GM23338 (cell line): ENCODE measurements around the gene VWA3B. TPM values are rescaled to one million over a fixed set of nuclear protein-coding genes. Genes with fewer than 3 reads are reported as not detected.

Experiments used
- ATAC-seq: fragments of 200-7000 bp; cut with Tn5 transposase; 3 replicates; pipeline ENCODE4 v1.9.1; 2020
- DNase-seq: peaks from one replicate; pipeline ENCODE4 v3.0.0-alpha.2; 2015; ENCODE audit warnings: low spot score
- H2AFZ ChIP-seq: fragments of 200-600 bp; sonication (generic); 2 replicates; pipeline ENCODE4 v1.8.0; 2016; ENCODE audit warnings: antibody characterized with exemption, mild to moderate bottlenecking, moderate library complexity
- H3F3A ChIP-seq: fragments of 200-600 bp; sonication (generic); replicated peaks from 2 replicates; pipeline ENCODE4 v1.8.0; 2017; ENCODE audit warnings: antibody characterized with exemption, mixed run types, low read depth
- H3K27ac ChIP-seq: fragments of 200-600 bp; sonication (generic); 2 replicates; pipeline ENCODE4 v1.6.1; 2016; ENCODE audit warnings: low read depth
- H3K27me3 ChIP-seq: fragments of 200-600 bp; sonication (generic); 2 replicates; pipeline ENCODE4 v1.8.0; 2016; ENCODE audit warnings: mild to moderate bottlenecking, mixed run types, moderate library complexity; ENCODE audit not compliant: insufficient read depth
- H3K36me3 ChIP-seq: fragments of 200-600 bp; sonication (generic); 2 replicates; pipeline ENCODE4 v1.8.0; 2016; ENCODE audit warnings: mild to moderate bottlenecking; ENCODE audit not compliant: insufficient read depth
- H3K4me1 ChIP-seq: fragments of 200-600 bp; sonication (generic); 2 replicates; pipeline ENCODE4 v1.8.0; 2016; ENCODE audit warnings: mild to moderate bottlenecking, moderate library complexity; ENCODE audit not compliant: insufficient read depth
- H3K4me2 ChIP-seq: fragments of 200-600 bp; sonication (generic); 2 replicates; pipeline ENCODE4 v1.7.1; 2017; ENCODE audit warnings: mixed run types
- H3K4me3 ChIP-seq: fragments of 200-600 bp; sonication (generic); 2 replicates; pipeline ENCODE4 v1.6.1; 2016; ENCODE audit warnings: mixed run types
- H3K79me2 ChIP-seq: fragments of 200-600 bp; sonication (generic); replicated peaks from 2 replicates; pipeline ENCODE4 v1.8.0; 2017; ENCODE audit warnings: mild to moderate bottlenecking; ENCODE audit not compliant: insufficient read depth
- H3K9me2 ChIP-seq: fragments of 200-600 bp; sonication (generic); 2 replicates; pipeline ENCODE4 v1.8.0; 2017; ENCODE audit not compliant: insufficient read depth
- H4K20me1 ChIP-seq: fragments of 200-600 bp; sonication (generic); replicated peaks from 2 replicates; pipeline ENCODE4 v1.8.0; 2017; ENCODE audit warnings: mild to moderate bottlenecking; ENCODE audit not compliant: insufficient read depth
- H3K27ac Mint-ChIP-seq: 2 replicates; pipeline ENCODE4 v1.8.0; 2020; ENCODE audit warnings: inconsistent platforms, mild to moderate bottlenecking, moderate library complexity, mixed read lengths
- H3K27me3 Mint-ChIP-seq: 3 replicates; pipeline ENCODE4 v1.8.0; 2022; ENCODE audit warnings: low read depth, mild to moderate bottlenecking, moderate library complexity, mixed read lengths, inconsistent platforms; ENCODE audit not compliant: insufficient read depth, poor library complexity
- H3K36me3 Mint-ChIP-seq: 3 replicates; pipeline ENCODE4 v1.8.0; 2021; ENCODE audit warnings: low read depth, mild to moderate bottlenecking, inconsistent platforms, moderate library complexity, mixed read lengths
- H3K4me1 Mint-ChIP-seq: 3 replicates; pipeline ENCODE4 v1.8.0; 2020; ENCODE audit warnings: mild to moderate bottlenecking, inconsistent platforms, mixed read lengths
- H3K4me3 Mint-ChIP-seq: 3 replicates; pipeline ENCODE4 v1.8.0; 2021; ENCODE audit warnings: moderate library complexity, mild to moderate bottlenecking, inconsistent platforms, mixed read lengths
- H3K9me3 Mint-ChIP-seq: 3 replicates; pipeline ENCODE4 v1.8.0; 2020; ENCODE audit warnings: moderate library complexity, mild to moderate bottlenecking, inconsistent platforms, mixed read lengths
- CREB1 ChIP-seq: fragments of 250-450 bp; sonication (Bioruptor Pico); IDR thresholded peaks from 2 replicates; pipeline ENCODE4 v1.5.0; 2020; ENCODE audit warnings: low read depth, mild to moderate bottlenecking, moderate library complexity
- EZH2 ChIP-seq: fragments of 200-600 bp; sonication (generic); IDR thresholded peaks from one replicate; pipeline ENCODE4 v1.8.0; 2017; ENCODE audit warnings: antibody characterized with exemption, mild to moderate bottlenecking, low read depth; ENCODE audit not compliant: unreplicated experiment
- EZH2phosphoT487 ChIP-seq: fragments of 200-600 bp; sonication (generic); IDR thresholded peaks from one replicate; pipeline ENCODE4 v1.8.1; 2018; ENCODE audit warnings: antibody characterized with exemption; ENCODE audit not compliant: unreplicated experiment
- JUNB ChIP-seq: IDR thresholded peaks from one replicate; pipeline ENCODE4 v1.6.1; 2016; ENCODE audit warnings: antibody characterized with exemption; ENCODE audit not compliant: unreplicated experiment
- NANOG ChIP-seq: IDR thresholded peaks from 2 replicates; pipeline ENCODE4 v1.6.1; 2016; ENCODE audit warnings: antibody characterized with exemption, borderline replicate concordance
- POLR2AphosphoS5 ChIP-seq: IDR thresholded peaks from 2 replicates; pipeline ENCODE4 v1.6.1; 2016; ENCODE audit warnings: antibody characterized with exemption, low read depth
- STAT1 ChIP-seq: IDR thresholded peaks from one replicate; pipeline ENCODE4 v1.6.1; 2016; ENCODE audit warnings: antibody characterized with exemption; ENCODE audit not compliant: unreplicated experiment
- ZNF114 ChIP-seq: fragments of 250-450 bp; sonication (Bioruptor Pico); IDR thresholded peaks from 2 replicates; pipeline ENCODE4 v1.5.0; 2020; ENCODE audit warnings: mild to moderate bottlenecking, moderate library complexity
- ZNF331 ChIP-seq: fragments of 250-450 bp; sonication (Bioruptor Pico); IDR thresholded peaks from 2 replicates; pipeline ENCODE4 v1.5.0; 2020; ENCODE audit warnings: low read depth, mild to moderate bottlenecking, moderate library complexity
- polyA plus RNA-seq: library from polyadenylated mRNA; unstranded; fragments of >200 nt; fragmentation: Nextera tagmentation; extraction: Ambion mirVana; gene quantifications from 2 replicates; pipeline ENCODE4 v1.2.1, GENCODE V29; 2016
- total RNA-seq: library from RNA; depleted of rRNA; stranded (reverse); fragments of >200 nt; shearing (Covaris generic); gene quantifications from 2 replicates; pipeline ENCODE4 v1.2.3, GENCODE V29; 2014
- TF ChIP-seq, protein P1 (sequence below), 2 experiments: fragments of 200-600 bp in 1 of 2; sonication (generic) in 1 of 2; conservative IDR thresholded peaks; 2 replicates each; pipeline versions ENCODE4 v1.5.1 to v1.6.1; 2016 to 2017; ENCODE audit warnings: antibody characterized with exemption in 2 of 2, low read depth in 2 of 2, mild to moderate bottlenecking in 2 of 2, moderate library complexity in 1 of 2
- TF ChIP-seq, protein P2 (sequence below): IDR thresholded peaks from 2 replicates; pipeline ENCODE4 v1.6.1; 2016; ENCODE audit warnings: antibody characterized with exemption
- TF ChIP-seq, protein P3 (sequence below): fragments of 250-450 bp; sonication (Bioruptor Pico); IDR thresholded peaks from 2 replicates; pipeline ENCODE4 v1.5.0; 2020; ENCODE audit warnings: mild to moderate bottlenecking, moderate library complexity
- TF ChIP-seq, protein P4 (sequence below): IDR thresholded peaks from one replicate; pipeline ENCODE4 v1.6.1; 2018; ENCODE audit warnings: antibody characterized with exemption; ENCODE audit not compliant: unreplicated experiment

Gene VWA3B
- total and polyA plus RNA-seq, 2 experiments from 2014 or later: not detected

DNA sequence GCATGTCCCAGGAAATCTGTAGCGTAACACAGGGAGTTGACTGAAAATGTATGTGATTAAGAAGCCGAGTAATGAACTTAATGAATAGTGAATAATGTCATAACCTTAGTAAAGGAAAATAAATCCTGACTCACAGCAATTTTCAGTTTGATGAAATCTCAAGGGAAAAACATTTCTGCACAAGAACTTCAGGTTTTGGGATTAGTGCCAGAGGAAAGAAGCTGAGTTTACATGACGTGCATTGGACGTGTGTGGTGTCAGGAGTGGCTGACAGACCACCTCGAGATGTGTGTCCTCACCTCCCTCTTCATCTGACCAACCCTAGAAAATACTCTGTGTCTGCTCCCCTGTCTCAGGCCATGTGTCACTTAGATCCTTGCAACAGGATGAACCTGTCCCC lies 39.1 kb downstream of the VWA3B start:
- no peaks in the 10 kb centered on the region for H3K27me3 ChIP-seq
- no peak for ATAC-seq
- Mint-ChIP-seq H3K4me1 (peaks cover 8% of the 10 kb centered on the region), H3K27ac (no peak overlapping the region), H3K27me3 (peaks cover 12% of the 10 kb centered on the region), H3K9me3 (no peaks in the 10 kb centered on the region; the same call in 2 of the 3 replicates), H3K36me3 (no peaks in the 10 kb centered on the region), H3K4me3 (no peak overlapping the region)
- H3K9me2 ChIP-seq: no peaks in the 10 kb centered on the region
- no peaks in the 10 kb centered on the region for H3K36me3 ChIP-seq
- no peak overlapping the region for H3K4me3 ChIP-seq
- no peak overlapping the region for H3K27ac ChIP-seq
- no peak for DNase-seq
- H2AFZ ChIP-seq: no peak overlapping the region
- no peak overlapping the region for H3K4me2 ChIP-seq
- no peaks in the 10 kb centered on the region for H4K20me1 ChIP-seq
- no peaks in the 10 kb centered on the region for H3F3A ChIP-seq
- TF ChIP-seq POLR2AphosphoS5: no peak
- no peak for TF ChIP-seq ZNF114 (CRISPR knock-in tag)
- no peak for TF ChIP-seq JUNB
- TF ChIP-seq ZNF331 (CRISPR knock-in tag): no peak
- TF ChIP-seq, protein P1, sequence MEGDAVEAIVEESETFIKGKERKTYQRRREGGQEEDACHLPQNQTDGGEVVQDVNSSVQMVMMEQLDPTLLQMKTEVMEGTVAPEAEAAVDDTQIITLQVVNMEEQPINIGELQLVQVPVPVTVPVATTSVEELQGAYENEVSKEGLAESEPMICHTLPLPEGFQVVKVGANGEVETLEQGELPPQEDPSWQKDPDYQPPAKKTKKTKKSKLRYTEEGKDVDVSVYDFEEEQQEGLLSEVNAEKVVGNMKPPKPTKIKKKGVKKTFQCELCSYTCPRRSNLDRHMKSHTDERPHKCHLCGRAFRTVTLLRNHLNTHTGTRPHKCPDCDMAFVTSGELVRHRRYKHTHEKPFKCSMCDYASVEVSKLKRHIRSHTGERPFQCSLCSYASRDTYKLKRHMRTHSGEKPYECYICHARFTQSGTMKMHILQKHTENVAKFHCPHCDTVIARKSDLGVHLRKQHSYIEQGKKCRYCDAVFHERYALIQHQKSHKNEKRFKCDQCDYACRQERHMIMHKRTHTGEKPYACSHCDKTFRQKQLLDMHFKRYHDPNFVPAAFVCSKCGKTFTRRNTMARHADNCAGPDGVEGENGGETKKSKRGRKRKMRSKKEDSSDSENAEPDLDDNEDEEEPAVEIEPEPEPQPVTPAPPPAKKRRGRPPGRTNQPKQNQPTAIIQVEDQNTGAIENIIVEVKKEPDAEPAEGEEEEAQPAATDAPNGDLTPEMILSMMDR (conservative IDR thresholded peaks at IDR 0.05; ENCODE audit: low read depth in 2 of 2): no peak
- TF ChIP-seq NANOG: no peak
- TF ChIP-seq, protein P2, sequence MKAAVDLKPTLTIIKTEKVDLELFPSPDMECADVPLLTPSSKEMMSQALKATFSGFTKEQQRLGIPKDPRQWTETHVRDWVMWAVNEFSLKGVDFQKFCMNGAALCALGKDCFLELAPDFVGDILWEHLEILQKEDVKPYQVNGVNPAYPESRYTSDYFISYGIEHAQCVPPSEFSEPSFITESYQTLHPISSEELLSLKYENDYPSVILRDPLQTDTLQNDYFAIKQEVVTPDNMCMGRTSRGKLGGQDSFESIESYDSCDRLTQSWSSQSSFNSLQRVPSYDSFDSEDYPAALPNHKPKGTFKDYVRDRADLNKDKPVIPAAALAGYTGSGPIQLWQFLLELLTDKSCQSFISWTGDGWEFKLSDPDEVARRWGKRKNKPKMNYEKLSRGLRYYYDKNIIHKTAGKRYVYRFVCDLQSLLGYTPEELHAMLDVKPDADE: no peak
- no peak for TF ChIP-seq CREB1 (CRISPR knock-in tag)
- TF ChIP-seq, protein P3, sequence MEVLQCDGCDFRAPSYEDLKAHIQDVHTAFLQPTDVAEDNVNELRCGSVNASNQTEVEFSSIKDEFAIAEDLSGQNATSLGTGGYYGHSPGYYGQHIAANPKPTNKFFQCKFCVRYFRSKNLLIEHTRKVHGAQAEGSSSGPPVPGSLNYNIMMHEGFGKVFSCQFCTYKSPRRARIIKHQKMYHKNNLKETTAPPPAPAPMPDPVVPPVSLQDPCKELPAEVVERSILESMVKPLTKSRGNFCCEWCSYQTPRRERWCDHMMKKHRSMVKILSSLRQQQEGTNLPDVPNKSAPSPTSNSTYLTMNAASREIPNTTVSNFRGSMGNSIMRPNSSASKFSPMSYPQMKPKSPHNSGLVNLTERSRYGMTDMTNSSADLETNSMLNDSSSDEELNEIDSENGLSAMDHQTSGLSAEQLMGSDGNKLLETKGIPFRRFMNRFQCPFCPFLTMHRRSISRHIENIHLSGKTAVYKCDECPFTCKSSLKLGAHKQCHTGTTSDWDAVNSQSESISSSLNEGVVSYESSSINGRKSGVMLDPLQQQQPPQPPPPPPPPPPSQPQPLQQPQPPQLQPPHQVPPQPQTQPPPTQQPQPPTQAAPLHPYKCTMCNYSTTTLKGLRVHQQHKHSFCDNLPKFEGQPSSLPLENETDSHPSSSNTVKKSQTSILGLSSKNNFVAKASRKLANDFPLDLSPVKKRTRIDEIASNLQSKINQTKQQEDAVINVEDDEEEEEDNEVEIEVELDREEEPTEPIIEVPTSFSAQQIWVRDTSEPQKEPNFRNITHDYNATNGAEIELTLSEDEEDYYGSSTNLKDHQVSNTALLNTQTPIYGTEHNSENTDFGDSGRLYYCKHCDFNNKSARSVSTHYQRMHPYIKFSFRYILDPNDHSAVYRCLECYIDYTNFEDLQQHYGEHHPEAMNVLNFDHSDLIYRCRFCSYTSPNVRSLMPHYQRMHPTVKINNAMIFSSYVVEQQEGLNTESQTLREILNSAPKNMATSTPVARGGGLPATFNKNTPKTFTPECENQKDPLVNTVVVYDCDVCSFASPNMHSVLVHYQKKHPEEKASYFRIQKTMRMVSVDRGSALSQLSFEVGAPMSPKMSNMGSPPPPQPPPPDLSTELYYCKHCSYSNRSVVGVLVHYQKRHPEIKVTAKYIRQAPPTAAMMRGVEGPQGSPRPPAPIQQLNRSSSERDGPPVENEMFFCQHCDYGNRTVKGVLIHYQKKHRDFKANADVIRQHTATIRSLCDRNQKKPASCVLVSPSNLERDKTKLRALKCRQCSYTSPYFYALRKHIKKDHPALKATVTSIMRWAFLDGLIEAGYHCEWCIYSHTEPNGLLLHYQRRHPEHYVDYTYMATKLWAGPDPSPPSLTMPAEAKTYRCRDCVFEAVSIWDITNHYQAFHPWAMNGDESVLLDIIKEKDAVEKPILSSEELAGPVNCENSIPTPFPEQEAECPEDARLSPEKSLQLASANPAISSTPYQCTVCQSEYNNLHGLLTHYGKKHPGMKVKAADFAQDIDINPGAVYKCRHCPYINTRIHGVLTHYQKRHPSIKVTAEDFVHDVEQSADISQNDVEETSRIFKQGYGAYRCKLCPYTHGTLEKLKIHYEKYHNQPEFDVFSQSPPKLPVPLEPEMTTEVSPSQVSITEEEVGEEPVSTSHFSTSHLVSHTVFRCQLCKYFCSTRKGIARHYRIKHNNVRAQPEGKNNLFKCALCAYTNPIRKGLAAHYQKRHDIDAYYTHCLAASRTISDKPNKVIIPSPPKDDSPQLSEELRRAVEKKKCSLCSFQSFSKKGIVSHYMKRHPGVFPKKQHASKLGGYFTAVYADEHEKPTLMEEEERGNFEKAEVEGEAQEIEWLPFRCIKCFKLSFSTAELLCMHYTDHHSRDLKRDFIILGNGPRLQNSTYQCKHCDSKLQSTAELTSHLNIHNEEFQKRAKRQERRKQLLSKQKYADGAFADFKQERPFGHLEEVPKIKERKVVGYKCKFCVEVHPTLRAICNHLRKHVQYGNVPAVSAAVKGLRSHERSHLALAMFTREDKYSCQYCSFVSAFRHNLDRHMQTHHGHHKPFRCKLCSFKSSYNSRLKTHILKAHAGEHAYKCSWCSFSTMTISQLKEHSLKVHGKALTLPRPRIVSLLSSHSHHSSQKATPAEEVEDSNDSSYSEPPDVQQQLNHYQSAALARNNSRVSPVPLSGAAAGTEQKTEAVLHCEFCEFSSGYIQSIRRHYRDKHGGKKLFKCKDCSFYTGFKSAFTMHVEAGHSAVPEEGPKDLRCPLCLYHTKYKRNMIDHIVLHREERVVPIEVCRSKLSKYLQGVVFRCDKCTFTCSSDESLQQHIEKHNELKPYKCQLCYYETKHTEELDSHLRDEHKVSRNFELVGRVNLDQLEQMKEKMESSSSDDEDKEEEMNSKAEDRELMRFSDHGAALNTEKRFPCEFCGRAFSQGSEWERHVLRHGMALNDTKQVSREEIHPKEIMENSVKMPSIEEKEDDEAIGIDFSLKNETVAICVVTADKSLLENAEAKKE: no peak
- TF ChIP-seq EZH2: no peak
- no peak for TF ChIP-seq STAT1
- TF ChIP-seq, protein P4, sequence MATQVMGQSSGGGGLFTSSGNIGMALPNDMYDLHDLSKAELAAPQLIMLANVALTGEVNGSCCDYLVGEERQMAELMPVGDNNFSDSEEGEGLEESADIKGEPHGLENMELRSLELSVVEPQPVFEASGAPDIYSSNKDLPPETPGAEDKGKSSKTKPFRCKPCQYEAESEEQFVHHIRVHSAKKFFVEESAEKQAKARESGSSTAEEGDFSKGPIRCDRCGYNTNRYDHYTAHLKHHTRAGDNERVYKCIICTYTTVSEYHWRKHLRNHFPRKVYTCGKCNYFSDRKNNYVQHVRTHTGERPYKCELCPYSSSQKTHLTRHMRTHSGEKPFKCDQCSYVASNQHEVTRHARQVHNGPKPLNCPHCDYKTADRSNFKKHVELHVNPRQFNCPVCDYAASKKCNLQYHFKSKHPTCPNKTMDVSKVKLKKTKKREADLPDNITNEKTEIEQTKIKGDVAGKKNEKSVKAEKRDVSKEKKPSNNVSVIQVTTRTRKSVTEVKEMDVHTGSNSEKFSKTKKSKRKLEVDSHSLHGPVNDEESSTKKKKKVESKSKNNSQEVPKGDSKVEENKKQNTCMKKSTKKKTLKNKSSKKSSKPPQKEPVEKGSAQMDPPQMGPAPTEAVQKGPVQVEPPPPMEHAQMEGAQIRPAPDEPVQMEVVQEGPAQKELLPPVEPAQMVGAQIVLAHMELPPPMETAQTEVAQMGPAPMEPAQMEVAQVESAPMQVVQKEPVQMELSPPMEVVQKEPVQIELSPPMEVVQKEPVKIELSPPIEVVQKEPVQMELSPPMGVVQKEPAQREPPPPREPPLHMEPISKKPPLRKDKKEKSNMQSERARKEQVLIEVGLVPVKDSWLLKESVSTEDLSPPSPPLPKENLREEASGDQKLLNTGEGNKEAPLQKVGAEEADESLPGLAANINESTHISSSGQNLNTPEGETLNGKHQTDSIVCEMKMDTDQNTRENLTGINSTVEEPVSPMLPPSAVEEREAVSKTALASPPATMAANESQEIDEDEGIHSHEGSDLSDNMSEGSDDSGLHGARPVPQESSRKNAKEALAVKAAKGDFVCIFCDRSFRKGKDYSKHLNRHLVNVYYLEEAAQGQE: no peak
- TF ChIP-seq EZH2phosphoT487: no peak
- H3K4me1 ChIP-seq: 0 out of 2 replicates have a peak, but pooled peaks cover 3% of the 10 kb centered on the region
- no peaks in the 10 kb centered on the region for H3K79me2 ChIP-seq
